GM23248 (cell line): ENCODE data around the gene RAB3C.

Source experiments
- EZH2 ChIP-seq: fragments of 200-600 bp; sonication (generic); IDR thresholded peaks from 2 replicates; pipeline ENCODE4 v1.6.1; 2018; ENCODE audit warnings: antibody characterized with exemption, mild to moderate bottlenecking; ENCODE audit not compliant: insufficient read depth, poor library complexity, severe bottlenecking
- EZH2phosphoT487 ChIP-seq: fragments of 200-600 bp; sonication (generic); IDR thresholded peaks from 2 replicates; pipeline ENCODE4 v1.6.1; 2018; ENCODE audit warnings: antibody characterized with exemption, moderate library complexity, mild to moderate bottlenecking, low read depth; ENCODE audit not compliant: insufficient read depth

DNA sequence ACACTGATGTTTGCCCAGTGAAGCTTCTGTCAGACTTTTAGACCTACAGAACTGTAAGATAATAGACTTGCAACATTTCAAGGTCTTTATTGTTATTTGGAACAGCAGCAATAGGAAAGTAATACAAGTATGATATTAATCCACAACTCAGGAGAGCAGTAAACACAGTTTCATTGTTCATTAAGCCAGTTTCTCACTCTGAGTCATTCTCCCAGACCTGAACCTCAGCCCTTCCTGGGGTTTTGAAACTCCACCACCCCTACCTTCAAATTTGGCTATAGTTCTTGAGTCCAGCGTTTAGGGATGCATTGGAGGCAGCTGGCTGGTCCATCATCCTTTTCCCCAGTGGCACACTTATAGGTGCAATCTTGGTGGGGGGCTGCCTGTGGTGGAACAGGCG lies 203.2 kb downstream of the RAB3C start:
- no peak for TF ChIP-seq EZH2
- TF ChIP-seq EZH2phosphoT487 = no peak
